GM21737 (cell line): ENCODE results near the gene SCGB1C2.

ENCODE experiments used
- ATAC-seq: cut with Tn5 transposase; IDR thresholded peaks from one replicate; pipeline ENCODE4 v1.9.1; 2021; ENCODE audit warnings: mild to moderate bottlenecking, moderate library complexity; ENCODE audit not compliant: unreplicated experiment

Gene SCGB1C2

GRCh38 chr17:170130-170670 is 32.8 kb downstream of the SCGB1C2 start:
- no peak for ATAC-seq

GRCh38 chr17:171871-172270 is 34.5 kb downstream of the SCGB1C2 start:
- no peak for ATAC-seq

- no peak for ATAC-seq
Measured at GRCh38 chr17:172401-172800, 35.0 kb downstream of the SCGB1C2 start.

GRCh38 chr17:173166-173911 is 36.0 kb downstream of the SCGB1C2 start:
- ATAC-seq: no peak

GRCh38 chr17:177155-177554 is 39.8 kb downstream of the SCGB1C2 start:
- no peak for ATAC-seq

- no peak for ATAC-seq
Measured at GRCh38 chr17:177762-178161, 40.4 kb downstream of the SCGB1C2 start.

- no peak for ATAC-seq
Measured at GRCh38 chr17:178292-179065, 41.1 kb downstream of the SCGB1C2 start.

GRCh38 chr17:179066-179432 is 41.7 kb downstream of the SCGB1C2 start:
- no peak for ATAC-seq

GRCh38 chr17:179781-180380 is 42.5 kb downstream of the SCGB1C2 start:
- no peak for ATAC-seq

- no peak for ATAC-seq
Measured at GRCh38 chr17:180381-181244, 43.2 kb downstream of the SCGB1C2 start.

GRCh38 chr17:181245-182049 is 44.1 kb downstream of the SCGB1C2 start, which contains the start of gene DOC2B:
DOC2B (minus strand) TSS chr17:181650; CDS start chr17:181479, 171 bp downstream.
- no peak for ATAC-seq

GRCh38 chr17:182050-182751 is 44.8 kb downstream of the SCGB1C2 start:
- ATAC-seq: no peak

GRCh38 chr17:183021-183420 is 45.7 kb downstream of the SCGB1C2 start:
- no peak for ATAC-seq

- ATAC-seq: no peak
Measured at GRCh38 chr17:185445-186138, 48.2 kb downstream of the SCGB1C2 start.

- no peak for ATAC-seq
Measured at GRCh38 chr17:187130-187529, 49.8 kb downstream of the SCGB1C2 start.
